H1 (cell line): ENCODE results near the gene NCK1. TPM values are rescaled to one million over a fixed set of nuclear protein-coding genes. Genes with fewer than 3 reads are reported as not detected.
A peak's percentile ranks its signal among the peaks of the same experiment; 100 is the strongest.

Source experiments
- CTBP2 ChIP-seq: IDR thresholded peaks from 2 replicates; pipeline ENCODE4 v1.7.0; 2011; ENCODE audit warnings: borderline replicate concordance, mild to moderate bottlenecking, moderate library complexity, mixed read lengths, low read length; ENCODE audit not compliant: insufficient read depth, insufficient read length
- POLR2A ChIP-seq, 2 experiments: IDR thresholded peaks; 1 replicate in 1 of 2; 2 replicates in 1 of 2; pipeline ENCODE4 v1.6.1; 2011; ENCODE audit warnings: low read depth in 2 of 2, low read length in 2 of 2, mild to moderate bottlenecking in 2 of 2; ENCODE audit errors: control extremely low read depth in 1 of 2
- polyA plus RNA-seq, 7 experiments: library from polyadenylated mRNA; depleted of rRNA in 3 of 7; stranded (reverse) in 5 of 7; unstranded in 2 of 7; fragments of >200 nt in 5 of 7; fragments of 200-250 nt in 2 of 7; gene quantifications; 1 replicate in 5 of 7; 2 replicates in 1 of 7; 4 replicates in 1 of 7; pipeline versions ENCODE4 v1.2.1 to v1.2.3, GENCODE V29; 2011 to 2013; ENCODE audit warnings: missing spikeins in 2 of 7, mixed read lengths in 2 of 7
- total RNA-seq: library from RNA; stranded (reverse); fragmentation: NEBNext Ultra II Directional; extraction: Animal tissue kit (Norgen Biotek cat#: 25700); gene quantifications from 2 replicates; pipeline ENCODE4 v1.2.1, GENCODE V29; 2021
- TF ChIP-seq, protein P1 (sequence below): IDR thresholded peaks from 2 replicates; pipeline ENCODE4 v1.6.1; 2012; ENCODE audit warnings: inconsistent platforms

NCK1 gene
- total and polyA plus RNA-seq, 2 of the 8 experiments (the other 6 are each of a cell fraction or from before 2014, with no cell fraction given), result 10.0 to 28.5 TPM

DNA sequence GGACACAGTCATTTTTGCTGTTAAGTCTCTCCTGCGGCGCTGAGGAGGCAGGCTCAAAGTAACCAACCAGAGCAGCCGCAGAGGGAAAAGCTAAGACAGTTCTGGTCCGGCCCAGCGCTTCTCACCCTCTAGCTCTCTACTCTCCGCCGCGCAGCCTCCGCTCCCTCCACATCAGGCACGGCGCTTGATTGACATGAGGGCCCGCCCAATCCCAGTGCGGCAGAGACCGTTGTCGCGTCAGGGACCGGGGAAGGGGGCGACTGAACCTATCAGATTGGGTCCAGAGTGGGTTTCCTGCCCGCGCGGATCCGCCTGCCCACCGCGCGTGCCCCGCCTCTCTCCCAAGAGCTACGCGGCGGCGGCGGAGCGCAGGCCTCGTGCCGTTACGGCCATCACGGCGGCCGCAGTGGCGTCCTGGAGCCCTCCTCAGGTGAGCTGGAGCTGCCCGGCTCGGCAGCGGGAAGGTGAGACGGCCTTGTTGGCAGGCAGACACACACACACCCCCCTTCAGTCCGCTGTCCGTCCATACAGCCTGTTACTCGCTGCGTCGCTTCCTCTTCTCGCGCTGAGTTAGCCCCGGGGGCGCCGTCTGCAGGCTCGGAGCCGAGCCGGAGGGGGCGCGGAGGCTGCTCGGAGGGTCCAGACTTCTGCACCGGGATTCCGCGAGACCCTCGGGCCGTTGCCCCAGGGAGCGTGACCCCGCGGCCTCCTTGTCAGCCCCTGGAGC, at the start of gene NCK1 (continued):
- TF ChIP-seq, protein P1, sequence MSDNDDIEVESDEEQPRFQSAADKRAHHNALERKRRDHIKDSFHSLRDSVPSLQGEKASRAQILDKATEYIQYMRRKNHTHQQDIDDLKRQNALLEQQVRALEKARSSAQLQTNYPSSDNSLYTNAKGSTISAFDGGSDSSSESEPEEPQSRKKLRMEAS, result peak; percentile 98
- TF ChIP-seq CTBP2 (no peak), POLR2A (IDR thresholded peaks at IDR 0.05; ENCODE audit: control extremely low read depth in 1 of 2, low read depth in 2 of 2, low read length in 2 of 2) (peak; percentile 55 to 90)
